NT2/D1 (cell line): ENCODE results near the gene RPL7A.

Experiments
- YY1 ChIP-seq: IDR thresholded peaks from 2 replicates; pipeline ENCODE4 v1.6.1; 2011; ENCODE audit not compliant: insufficient read length, insufficient read depth
- ZNF274 ChIP-seq: IDR thresholded peaks from 2 replicates; pipeline ENCODE4 v1.6.1; 2011; ENCODE audit warnings: mild to moderate bottlenecking, low read depth, low read length

GRCh38 chr9:133348718-133349573, 928 bp downstream of the RPL7A start:
- TF ChIP-seq YY1 = no peak
- TF ChIP-seq ZNF274 = no peak
